Neural progenitor cell (in vitro differentiated cells): ENCODE data around the gene NALF2. TPM values are rescaled to one million over a fixed set of nuclear protein-coding genes. Genes with fewer than 3 reads are reported as not detected.

ENCODE experiments used
- DNase-seq: peaks from one replicate; pipeline ENCODE4 v3.0.0-alpha.2; 2016; ENCODE audit warnings: low spot score
- H2AFZ ChIP-seq: fragments of 200-600 bp; sonication (generic); replicated peaks from 2 replicates; pipeline ENCODE4 v1.6.1; 2016; ENCODE audit warnings: antibody characterized with exemption
- H3F3A ChIP-seq: fragments of 200-600 bp; sonication (generic); 2 replicates; pipeline ENCODE4 v1.6.1; 2016; ENCODE audit warnings: antibody characterized with exemption, low read depth
- H3K27ac ChIP-seq: fragments of 200-600 bp; sonication (generic); 2 replicates; pipeline ENCODE4 v1.5.1; 2016; ENCODE audit warnings: mild to moderate bottlenecking
- H3K27me3 ChIP-seq: fragments of 200-600 bp; sonication (generic); 2 replicates; pipeline ENCODE4 v1.6.1; 2016; ENCODE audit warnings: mild to moderate bottlenecking, moderate library complexity
- H3K36me3 ChIP-seq: fragments of 200-600 bp; sonication (generic); 2 replicates; pipeline ENCODE4 v1.5.1; 2016
- H3K4me1 ChIP-seq: fragments of 200-600 bp; sonication (generic); 2 replicates; pipeline ENCODE4 v1.6.1; 2016; ENCODE audit warnings: mixed run types
- H3K4me2 ChIP-seq: fragments of 200-600 bp; sonication (generic); 2 replicates; pipeline ENCODE4 v1.6.1; 2016
- H3K4me3 ChIP-seq: fragments of 200-600 bp; sonication (generic); 2 replicates; pipeline ENCODE4 v1.5.1; 2016
- H3K79me2 ChIP-seq: fragments of 200-600 bp; sonication (generic); 2 replicates; pipeline ENCODE4 v1.6.1; 2016; ENCODE audit warnings: low read depth
- H3K9ac ChIP-seq: fragments of 200-600 bp; sonication (generic); 2 replicates; pipeline ENCODE4 v1.6.1; 2016
- H3K9me3 ChIP-seq: fragments of 200-600 bp; sonication (generic); 2 replicates; pipeline ENCODE4 v1.5.1; 2016; ENCODE audit warnings: low read depth
- H4K20me1 ChIP-seq: fragments of 200-600 bp; sonication (generic); 2 replicates; pipeline ENCODE4 v1.6.1; 2016; ENCODE audit warnings: low read depth
- H3K27ac Mint-ChIP-seq: 3 replicates; pipeline ENCODE4 v1.8.0; 2021; ENCODE audit warnings: mixed read lengths
- H3K27me3 Mint-ChIP-seq: 2 replicates; pipeline ENCODE4 v1.8.0; 2022; ENCODE audit warnings: low read depth, mild to moderate bottlenecking, inconsistent platforms, moderate library complexity, mixed read lengths; ENCODE audit not compliant: insufficient read depth
- H3K36me3 Mint-ChIP-seq: 3 replicates; pipeline ENCODE4 v1.8.0; 2021; ENCODE audit warnings: mixed read lengths
- H3K4me1 Mint-ChIP-seq: 3 replicates; pipeline ENCODE4 v1.8.0; 2021; ENCODE audit warnings: mixed read lengths
- H3K4me3 Mint-ChIP-seq: 3 replicates; pipeline ENCODE4 v1.8.0; 2021; ENCODE audit warnings: mild to moderate bottlenecking, moderate library complexity, mixed read lengths
- H3K9me3 Mint-ChIP-seq: 3 replicates; pipeline ENCODE4 v1.8.0; 2020; ENCODE audit warnings: mixed read lengths
- EZH2 ChIP-seq: fragments of 200-600 bp; sonication (generic); IDR thresholded peaks from 2 replicates; pipeline ENCODE4 v1.6.1; 2017; ENCODE audit warnings: antibody characterized with exemption, mild to moderate bottlenecking, moderate library complexity
- EZH2phosphoT487 ChIP-seq: fragments of 200-600 bp; sonication (generic); IDR thresholded peaks from 2 replicates; pipeline ENCODE4 v1.6.1; 2017; ENCODE audit warnings: antibody characterized with exemption
- total RNA-seq: library from RNA; depleted of rRNA; stranded (reverse); fragments of >200 nt; gene quantifications from 2 replicates; pipeline ENCODE4 v1.2.3, GENCODE V29; 2015; ENCODE audit warnings: low replicate concordance
- TF ChIP-seq, protein P1 (sequence below): fragments of 200-600 bp; sonication (generic); IDR thresholded peaks from 2 replicates; pipeline ENCODE4 v1.5.1; 2017; ENCODE audit warnings: antibody characterized with exemption, mild to moderate bottlenecking

Gene NALF2
- total RNA-seq, 1 donor from 2014 or later = 1.6 TPM

DNA sequence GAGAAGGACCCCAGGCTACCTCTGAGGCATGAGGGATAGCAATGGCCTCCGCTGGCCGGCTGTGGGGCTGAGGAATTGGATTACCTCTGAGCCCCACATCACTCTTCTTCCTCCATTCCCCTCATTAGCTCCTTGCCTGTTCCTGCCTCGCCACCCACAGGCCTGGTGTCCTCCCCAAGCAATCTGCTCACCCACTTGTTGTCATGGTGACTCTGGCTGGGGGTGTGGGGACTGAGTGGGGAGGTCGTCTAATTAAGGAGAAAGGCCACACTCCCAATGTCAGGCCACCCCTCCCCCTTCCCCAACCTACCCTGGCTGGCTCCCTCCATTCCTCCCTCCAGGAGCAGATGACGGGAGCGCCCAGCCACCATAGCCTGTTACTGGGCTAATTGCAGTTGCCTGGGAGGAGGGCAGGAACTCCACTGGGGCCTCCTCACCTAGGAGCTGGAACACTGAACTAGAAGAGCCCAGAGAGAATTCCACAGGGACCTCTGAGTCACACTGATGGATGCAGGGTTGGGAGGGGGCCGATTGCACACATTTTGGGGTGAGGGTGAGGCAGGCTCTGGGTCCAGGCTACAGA is 20.7 kb downstream of the NALF2 start:
- TF ChIP-seq EZH2 (no peak), EZH2phosphoT487 (no peak)
- TF ChIP-seq, protein P1, sequence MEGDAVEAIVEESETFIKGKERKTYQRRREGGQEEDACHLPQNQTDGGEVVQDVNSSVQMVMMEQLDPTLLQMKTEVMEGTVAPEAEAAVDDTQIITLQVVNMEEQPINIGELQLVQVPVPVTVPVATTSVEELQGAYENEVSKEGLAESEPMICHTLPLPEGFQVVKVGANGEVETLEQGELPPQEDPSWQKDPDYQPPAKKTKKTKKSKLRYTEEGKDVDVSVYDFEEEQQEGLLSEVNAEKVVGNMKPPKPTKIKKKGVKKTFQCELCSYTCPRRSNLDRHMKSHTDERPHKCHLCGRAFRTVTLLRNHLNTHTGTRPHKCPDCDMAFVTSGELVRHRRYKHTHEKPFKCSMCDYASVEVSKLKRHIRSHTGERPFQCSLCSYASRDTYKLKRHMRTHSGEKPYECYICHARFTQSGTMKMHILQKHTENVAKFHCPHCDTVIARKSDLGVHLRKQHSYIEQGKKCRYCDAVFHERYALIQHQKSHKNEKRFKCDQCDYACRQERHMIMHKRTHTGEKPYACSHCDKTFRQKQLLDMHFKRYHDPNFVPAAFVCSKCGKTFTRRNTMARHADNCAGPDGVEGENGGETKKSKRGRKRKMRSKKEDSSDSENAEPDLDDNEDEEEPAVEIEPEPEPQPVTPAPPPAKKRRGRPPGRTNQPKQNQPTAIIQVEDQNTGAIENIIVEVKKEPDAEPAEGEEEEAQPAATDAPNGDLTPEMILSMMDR = no peak

DNA sequence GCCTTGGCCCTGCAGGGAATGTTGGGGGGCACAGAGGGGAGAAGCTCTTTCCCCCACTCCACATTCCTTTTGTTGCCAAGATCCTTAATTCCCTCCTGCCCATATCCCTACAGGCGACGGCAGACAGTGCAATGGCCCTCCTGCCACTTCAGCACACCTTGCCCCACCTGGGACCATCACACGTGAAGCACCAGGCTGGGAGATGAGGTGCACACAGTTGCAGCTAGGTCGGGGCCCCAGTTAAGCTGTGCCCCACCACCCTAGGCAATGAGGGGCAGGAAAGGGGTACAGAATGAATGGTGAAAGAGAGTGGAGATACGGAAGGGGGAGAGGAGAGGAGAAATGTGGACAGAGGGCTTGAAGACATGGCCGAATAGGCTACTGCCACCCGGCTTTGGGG is 26.2 kb downstream of the NALF2 start:
- no peaks in the 10 kb centered on the region for H3K9me3 ChIP-seq

More for the DNA sequence above, 20.7 kb downstream of the NALF2 start:
- H4K20me1 ChIP-seq = no peaks in the 10 kb centered on the region
- H3K27ac ChIP-seq = no peak overlapping the region
- Mint-ChIP-seq H3K4me1 (peaks cover 5% of the 10 kb centered on the region), H3K4me3 (no peak overlapping the region), H3K9me3 (no peaks in the 10 kb centered on the region), H3K27ac (no peak overlapping the region), H3K27me3 (peaks cover 9% of the 10 kb centered on the region), H3K36me3 (no peaks in the 10 kb centered on the region)
- H3F3A ChIP-seq = no peaks in the 10 kb centered on the region
- H3K79me2 ChIP-seq = no peaks in the 10 kb centered on the region
- H3K4me2 ChIP-seq = no peak overlapping the region
- DNase-seq = no peak
- no peak overlapping the region for H2AFZ ChIP-seq
- no peaks in the 10 kb centered on the region for H3K27me3 ChIP-seq
- no peaks in the 10 kb centered on the region for H3K36me3 ChIP-seq
- H3K4me3 ChIP-seq = no peak overlapping the region
- H3K9me3 ChIP-seq = no peaks in the 10 kb centered on the region
- no peaks in the 10 kb centered on the region for H3K4me1 ChIP-seq
- no peak overlapping the region for H3K9ac ChIP-seq

GRCh38 chrX:69531031-69531755 is 27.1 kb downstream of the NALF2 start:
- no peaks in the 10 kb centered on the region for H3K4me1 ChIP-seq
- Mint-ChIP-seq H3K36me3 (no peaks in the 10 kb centered on the region), H3K4me3 (no peak overlapping the region), H3K4me1 (no peaks in the 10 kb centered on the region), H3K27me3 (peaks cover 7% of the 10 kb centered on the region), H3K9me3 (peaks cover 14% of the 10 kb centered on the region), H3K27ac (no peak overlapping the region)
- no peaks in the 10 kb centered on the region for H3F3A ChIP-seq
- no peaks in the 10 kb centered on the region for H3K79me2 ChIP-seq
- no peak overlapping the region for H3K27ac ChIP-seq
- H3K4me3 ChIP-seq = no peak overlapping the region
- no peaks in the 10 kb centered on the region for H3K36me3 ChIP-seq
- no peaks in the 10 kb centered on the region for H3K9me3 ChIP-seq
- no peaks in the 10 kb centered on the region for H4K20me1 ChIP-seq
- no peaks in the 10 kb centered on the region for H3K27me3 ChIP-seq
- H3K9ac ChIP-seq = no peak overlapping the region
- DNase-seq = no peak
- H2AFZ ChIP-seq = no peak overlapping the region
- no peak overlapping the region for H3K4me2 ChIP-seq
- TF ChIP-seq EZH2 (no peak), EZH2phosphoT487 (no peak)
- TF ChIP-seq, protein P1 = no peak

More for the DNA sequence above, 26.2 kb downstream of the NALF2 start:
- H3K4me2 ChIP-seq = no peak overlapping the region
- peaks cover 14% of the 10 kb centered on the region for H3K9me3 Mint-ChIP-seq
- H3K79me2 ChIP-seq = no peaks in the 10 kb centered on the region
- H3K9ac ChIP-seq = no peak overlapping the region
- H3K27me3 ChIP-seq = no peaks in the 10 kb centered on the region
- H3K4me3 ChIP-seq = no peak overlapping the region
- no peak overlapping the region for H3K27ac Mint-ChIP-seq
- H3K27ac ChIP-seq = no peak overlapping the region
- no peak for TF ChIP-seq EZH2phosphoT487
- TF ChIP-seq, protein P1 = no peak
- no peak for TF ChIP-seq EZH2
- no peaks in the 10 kb centered on the region for H3K4me1 Mint-ChIP-seq
- no peaks in the 10 kb centered on the region for H4K20me1 ChIP-seq
- H2AFZ ChIP-seq = no peak overlapping the region
- no peaks in the 10 kb centered on the region for H3K4me1 ChIP-seq
- H3K36me3 Mint-ChIP-seq = no peaks in the 10 kb centered on the region
- DNase-seq = no peak
- no peaks in the 10 kb centered on the region for H3K36me3 ChIP-seq
- H3K27me3 Mint-ChIP-seq = peaks cover 7% of the 10 kb centered on the region
- H3K4me3 Mint-ChIP-seq = no peak overlapping the region
- no peaks in the 10 kb centered on the region for H3F3A ChIP-seq
